ENCODE measurements around the gene CCDC74A. TPM values are rescaled to one million over a fixed set of nuclear protein-coding genes. Genes with fewer than 3 reads are reported as not detected.
"Not testable (repeated sequence)": the region's sequence is repeated elsewhere in the genome, so short reads cannot be mapped to it uniquely, and the experiment has no call there.

Gene CCDC74A
- total RNA-seq, 6 donors from 2014 or later = 0.46 to 33.5 (median 11.8) TPM

DNA sequence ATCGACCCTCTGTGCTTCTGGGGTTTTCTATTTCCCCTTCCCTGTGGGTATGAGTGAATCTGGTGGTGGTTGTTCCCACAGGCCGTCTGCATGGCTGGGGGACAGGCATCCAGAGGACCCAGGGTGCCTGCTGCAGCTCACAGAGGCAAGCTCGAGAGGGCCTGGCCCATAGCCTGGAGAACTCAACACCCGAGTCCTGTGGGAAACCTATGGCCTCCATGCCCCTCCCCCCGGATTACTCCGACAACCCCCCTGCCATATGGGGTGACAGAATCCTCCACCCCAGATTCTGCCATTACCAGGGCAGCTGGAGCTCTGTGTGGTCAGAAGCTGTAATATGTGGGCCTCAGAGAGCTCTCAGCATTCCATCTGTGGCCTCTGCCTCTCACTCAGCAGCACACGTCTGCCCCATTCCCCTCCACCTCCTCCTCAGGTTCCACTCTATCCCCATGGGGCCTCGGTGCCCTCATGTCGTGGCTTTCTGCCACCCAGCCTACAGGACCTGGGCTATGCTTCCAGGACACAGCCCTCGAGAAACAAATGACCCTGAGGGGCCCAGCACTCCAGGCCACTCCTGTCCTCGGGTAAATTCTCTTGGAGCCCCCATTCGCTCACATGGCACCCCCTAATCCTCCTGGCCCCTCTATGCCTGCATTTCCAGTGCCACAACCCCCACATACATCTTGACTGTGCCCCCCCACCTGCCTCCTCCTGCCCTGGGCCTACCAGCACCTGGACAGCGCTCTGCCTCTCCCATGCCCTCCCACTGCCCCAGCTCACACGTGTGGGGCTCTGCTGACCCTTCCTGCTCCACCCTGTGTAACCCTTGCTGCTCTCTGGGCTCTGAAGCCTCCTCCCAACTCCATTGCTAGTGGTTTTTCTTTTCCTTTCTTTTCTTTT is 39.1 kb upstream of the CCDC74A start:
- 79 to 83% methylated on average over 12 to 14 of the region's 14 CpGs for WGBS, 2 donors
- Histone ChIP-seq H3K4me3 (no peak overlapping the region), H3K4me1 (peaks cover 7 to 12% (median 10%) of the 10 kb centered on the region in 4 donors), H3K27ac (no peak overlapping the region), H3K27me3 (no peaks in the 10 kb centered on the region), H3K9me3 (no peaks in the 10 kb centered on the region), H3K36me3 (no peaks in the 10 kb centered on the region)
- ATAC-seq (ENCODE audit: low FRiP score in 2 of 2) (no peak), DNase-seq (no peak)
- TF ChIP-seq POLR2A (IDR thresholded peaks at IDR 0.05) (no peak), EP300 (IDR thresholded peaks at IDR 0.05) (no peak), POLR2AphosphoS5 (IDR thresholded peaks at IDR 0.05) (no peak)
- TF ChIP-seq, protein P1, sequence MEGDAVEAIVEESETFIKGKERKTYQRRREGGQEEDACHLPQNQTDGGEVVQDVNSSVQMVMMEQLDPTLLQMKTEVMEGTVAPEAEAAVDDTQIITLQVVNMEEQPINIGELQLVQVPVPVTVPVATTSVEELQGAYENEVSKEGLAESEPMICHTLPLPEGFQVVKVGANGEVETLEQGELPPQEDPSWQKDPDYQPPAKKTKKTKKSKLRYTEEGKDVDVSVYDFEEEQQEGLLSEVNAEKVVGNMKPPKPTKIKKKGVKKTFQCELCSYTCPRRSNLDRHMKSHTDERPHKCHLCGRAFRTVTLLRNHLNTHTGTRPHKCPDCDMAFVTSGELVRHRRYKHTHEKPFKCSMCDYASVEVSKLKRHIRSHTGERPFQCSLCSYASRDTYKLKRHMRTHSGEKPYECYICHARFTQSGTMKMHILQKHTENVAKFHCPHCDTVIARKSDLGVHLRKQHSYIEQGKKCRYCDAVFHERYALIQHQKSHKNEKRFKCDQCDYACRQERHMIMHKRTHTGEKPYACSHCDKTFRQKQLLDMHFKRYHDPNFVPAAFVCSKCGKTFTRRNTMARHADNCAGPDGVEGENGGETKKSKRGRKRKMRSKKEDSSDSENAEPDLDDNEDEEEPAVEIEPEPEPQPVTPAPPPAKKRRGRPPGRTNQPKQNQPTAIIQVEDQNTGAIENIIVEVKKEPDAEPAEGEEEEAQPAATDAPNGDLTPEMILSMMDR (IDR thresholded peaks at IDR 0.05) = no peak

DNA sequence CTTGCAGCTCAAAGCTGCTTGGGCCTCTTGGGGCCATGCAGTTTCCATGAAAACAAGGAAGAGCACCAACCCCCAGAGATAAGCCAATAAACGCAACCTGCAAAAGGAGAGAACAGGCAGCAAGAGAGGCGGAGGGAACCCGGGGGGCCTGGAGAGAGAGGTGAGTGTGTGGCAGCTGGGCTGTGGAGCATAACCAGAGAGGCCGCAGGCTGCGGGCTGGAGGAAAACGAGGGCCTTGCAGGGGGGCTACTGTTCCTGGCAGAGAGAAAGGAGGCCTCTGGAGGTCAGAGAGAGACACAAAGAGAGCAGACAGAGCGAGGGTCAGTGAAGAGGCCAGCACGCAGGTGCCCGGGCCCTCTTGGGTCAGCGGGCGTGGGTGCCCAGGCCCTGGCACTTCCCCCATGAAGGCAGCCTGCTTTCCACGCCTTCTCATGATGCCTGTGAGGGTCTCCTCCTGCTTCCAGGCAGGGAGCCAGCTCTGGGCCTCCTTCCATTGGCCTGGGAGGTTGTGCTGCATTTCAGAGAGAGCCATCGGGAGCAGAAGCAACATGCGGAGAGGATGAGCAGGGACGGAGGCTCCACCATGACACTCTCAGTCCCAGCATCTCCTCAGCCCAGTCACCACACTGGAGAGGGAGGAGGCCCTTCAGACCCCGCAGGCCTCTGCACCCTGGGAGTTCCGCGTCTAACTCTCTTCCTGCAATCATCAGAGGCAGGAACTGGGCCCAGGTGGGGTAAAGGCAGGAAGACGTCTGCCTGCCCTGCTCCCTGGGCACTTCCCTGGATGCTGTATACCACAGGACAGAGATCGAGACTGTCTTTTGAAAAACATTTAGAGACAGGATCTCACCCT is 36.8 kb upstream of the CCDC74A start:
- not testable (repeated sequence) for H3K36me3 ChIP-seq; H3K27me3 ChIP-seq; H3K9me3 ChIP-seq; ATAC-seq (ENCODE audit: low FRiP score in 2 of 2); H3K27ac ChIP-seq
- H3K4me3 ChIP-seq = peak overlapping the region in 3 of 4 donors; percentile 62 to 77 (median 77)
- peaks cover 19 to 30% (median 23%) of the 10 kb centered on the region in 4 donors for H3K4me1 ChIP-seq
- WGBS, 2 donors = 85 to 89% methylated on average over 13 to 16 of the region's 20 CpGs
- DNase-seq = peak in 1 of 2 donors; percentile 65

DNA sequence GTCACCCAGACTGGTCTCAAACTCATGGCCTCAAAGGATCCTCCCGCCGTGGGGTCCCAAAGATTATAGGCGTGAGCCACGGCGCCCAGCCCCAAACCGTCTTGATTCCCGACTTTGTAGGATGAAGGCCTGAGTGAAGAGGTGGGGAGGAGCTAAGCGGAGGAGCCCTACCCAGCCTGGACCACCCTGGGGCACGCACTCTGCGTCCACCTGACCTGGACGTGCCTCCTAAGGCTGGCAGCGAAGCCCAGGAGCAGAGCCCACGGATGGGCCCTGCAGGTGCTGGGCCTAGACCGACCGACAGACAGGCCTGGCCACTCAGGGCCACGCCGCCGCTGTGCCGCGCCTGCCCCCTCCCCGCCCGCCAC is 36.2 kb upstream of the CCDC74A start:
- peak overlapping the region in 3 of 4 donors; percentile 62 to 77 (median 77) for H3K4me3 ChIP-seq
- ATAC-seq (ENCODE audit: low FRiP score in 2 of 2) = peak in 1 of 2 donors; percentile 20
- WGBS, 2 donors = 20 to 21% methylated on average over 9 to 22 of the region's 22 CpGs
- H3K9me3 ChIP-seq, H3K27me3 ChIP-seq, H3K36me3 ChIP-seq, H3K27ac ChIP-seq: not testable (repeated sequence)
- H3K4me1 ChIP-seq = peaks cover 19 to 30% (median 23%) of the 10 kb centered on the region in 4 donors
- DNase-seq = peak in 1 of 2 donors; percentile 64

DNA sequence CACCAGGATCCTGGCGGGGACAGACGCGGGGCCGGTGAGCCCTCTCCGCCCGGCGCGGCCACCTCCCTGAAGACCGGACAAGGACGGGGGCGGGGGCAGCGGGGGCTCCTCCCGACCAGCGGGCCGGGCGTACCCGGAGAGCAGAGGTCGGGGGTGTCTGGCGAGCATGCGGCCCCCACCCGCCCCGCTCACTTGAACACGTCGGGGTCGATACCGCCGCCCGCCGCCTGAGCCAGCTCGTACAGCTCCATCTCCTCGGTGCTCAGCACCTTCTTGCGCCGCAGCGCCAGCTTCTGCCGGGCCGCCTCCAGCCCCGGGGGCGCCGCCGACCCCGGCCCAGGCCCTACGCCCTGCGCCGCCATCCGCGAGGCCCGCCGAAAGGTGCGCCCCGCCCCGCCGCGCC is 35.7 kb upstream of the CCDC74A start, which contains the start of gene MZT2A:
Gene MZT2A (minus strand): TSS at position 383 of the 403 bp plus-strand sequence. CDS start 21 bp downstream, at position 362.
- not testable (repeated sequence) for DNase-seq, H3K9me3 ChIP-seq, H3K36me3 ChIP-seq, H3K27me3 ChIP-seq
- peak within 1 kb of the TSS; percentile 30 to 77 (median 70) for H3K4me3 ChIP-seq
- peak within 1 kb of the TSS; percentile 87 to 91 (median 89) for H3K27ac ChIP-seq
- peaks cover 19 to 30% (median 23%) of the 10 kb centered on the region in 4 donors for H3K4me1 ChIP-seq
- ATAC-seq (ENCODE audit: low FRiP score in 2 of 2) = peak in 1 of 2 donors; percentile 8
- WGBS, 2 donors = 0% methylated on average over 24 of the region's 53 CpGs; no CpG with 5 or more reads in 1 of the 2 donors

DNA sequence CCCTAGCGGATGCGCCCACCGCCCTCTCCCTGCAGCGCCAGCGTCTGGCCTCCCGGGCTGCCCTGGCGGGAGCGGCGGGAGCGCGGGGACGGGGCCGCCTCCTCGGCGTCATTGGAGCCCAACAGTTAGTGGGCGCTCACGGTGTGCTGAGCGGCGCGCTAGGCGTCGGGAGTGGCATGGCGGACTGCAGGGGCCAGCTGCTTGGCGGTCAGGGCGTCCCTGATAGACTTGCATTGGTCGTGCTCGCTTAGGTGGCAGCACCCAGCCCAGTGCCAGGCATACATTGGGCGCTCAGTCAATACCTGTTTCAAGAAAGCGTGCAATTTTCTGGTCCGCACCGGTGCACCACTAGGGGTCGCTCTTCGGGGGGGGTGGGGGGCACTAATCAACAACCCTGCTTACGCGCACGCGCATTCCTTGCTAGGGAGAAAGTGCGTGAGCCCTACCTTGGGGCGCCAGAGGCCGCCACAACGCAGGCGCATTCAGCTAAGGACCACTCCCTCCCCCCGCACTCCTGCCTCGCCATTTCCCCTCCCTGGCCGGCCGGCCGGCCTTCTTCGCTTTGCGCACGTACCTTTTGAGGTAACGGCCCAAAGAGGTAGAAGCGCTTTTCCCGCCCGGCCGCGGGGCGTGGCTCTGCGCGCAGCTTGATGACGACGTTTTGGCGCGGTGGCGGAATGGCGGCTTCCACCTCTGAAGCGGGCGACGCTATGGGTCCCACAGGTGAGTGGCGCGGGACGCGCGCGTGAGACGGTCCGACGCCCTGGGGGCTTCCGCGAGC is 35.1 kb upstream of the CCDC74A start:
- Histone ChIP-seq H3K36me3 (no peaks in the 10 kb centered on the region), H3K4me3 (peak overlapping the region; percentile 30 to 77 (median 70)), H3K27ac (peak overlapping the region; percentile 87 to 91 (median 89)), H3K27me3 (no peaks in the 10 kb centered on the region), H3K4me1 (peaks cover 19 to 30% (median 23%) of the 10 kb centered on the region in 4 donors), H3K9me3 (no peaks in the 10 kb centered on the region)
- TF ChIP-seq, protein P1 (IDR thresholded peaks at IDR 0.05) = peak; percentile 78 to 91 (median 86)
- peak; percentile 34 to 64 for TF ChIP-seq POLR2AphosphoS5 (IDR thresholded peaks at IDR 0.05)
- peak in 3 of 4 donors; percentile 34 to 41 (median 41) for TF ChIP-seq POLR2A (IDR thresholded peaks at IDR 0.05)
- no peak for TF ChIP-seq EP300 (IDR thresholded peaks at IDR 0.05)
- DNase-seq (peak; percentile 95 to 99), ATAC-seq (ENCODE audit: low FRiP score in 2 of 2) (peak; percentile 92 to 95)
- 0% methylated on average over 24 to 35 of the region's 79 CpGs for WGBS, 2 donors

All from upper lobe of left lung (tissue), 6 donors.